ENCODE results near the gene WDR70.

DNA sequence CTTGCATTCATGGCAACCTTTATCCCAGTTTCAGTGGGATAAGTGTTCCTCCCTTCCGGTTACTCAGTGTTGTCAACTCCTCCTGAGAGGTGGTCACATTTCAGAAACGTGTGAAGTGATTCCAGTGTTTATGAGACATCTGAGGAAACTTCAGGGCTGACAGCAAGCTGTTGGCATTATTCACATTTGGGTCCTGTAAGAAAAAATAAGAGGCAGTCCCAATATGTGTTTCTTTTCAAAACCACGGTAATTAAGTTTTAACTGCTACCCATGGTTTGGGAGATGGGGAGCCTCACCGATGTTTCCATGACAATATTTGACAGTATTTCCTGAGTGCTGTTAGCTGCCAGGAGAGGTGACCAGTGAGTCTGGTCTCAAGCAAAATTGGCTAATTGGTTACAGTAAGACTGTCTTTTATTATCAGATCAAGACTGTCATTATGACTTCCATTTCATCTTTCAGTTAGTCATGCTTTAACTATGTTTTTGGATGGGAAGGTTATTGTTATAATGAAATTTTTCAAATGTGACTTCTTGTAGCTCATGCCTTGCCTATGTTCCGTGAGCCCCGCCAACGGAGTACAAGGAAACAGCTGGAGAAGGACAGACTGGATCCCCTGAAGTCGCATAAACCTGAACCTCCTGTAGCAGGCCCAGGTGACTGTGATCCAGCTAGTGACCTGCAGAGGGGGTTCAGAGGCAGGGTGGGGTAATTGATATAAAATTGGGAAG lies 345.4 kb downstream of the WDR70 start:
- no peak for TF ChIP-seq CTCF (IDR thresholded peaks at IDR 0.05)
- no peak for TF ChIP-seq POLR2AphosphoS5 (IDR thresholded peaks at IDR 0.05)

Measured in sigmoid colon (tissue), 4 donors.